KMS-11 (cell line): ENCODE data around the gene CDK3.

Experiments used
- H2AFZ ChIP-seq: fragments of 200-600 bp; sonication (generic); 2 replicates; pipeline ENCODE4 v1.6.1; 2016; ENCODE audit warnings: antibody characterized with exemption, mixed run types, low read depth
- H3K27ac ChIP-seq: fragments of 200-600 bp; sonication (generic); 2 replicates; pipeline ENCODE4 v1.6.1; 2016; ENCODE audit warnings: mild to moderate bottlenecking, mixed run types
- H3K27me3 ChIP-seq: fragments of 200-600 bp; sonication (generic); 2 replicates; pipeline ENCODE4 v1.6.1; 2017; ENCODE audit warnings: mild to moderate bottlenecking, low read depth, mixed run types, moderate library complexity; ENCODE audit not compliant: insufficient read depth
- H3K36me3 ChIP-seq: fragments of 200-600 bp; sonication (generic); 2 replicates; pipeline ENCODE4 v1.6.1; 2017; ENCODE audit warnings: mild to moderate bottlenecking, mixed run types; ENCODE audit not compliant: insufficient read depth
- H3K4me1 ChIP-seq: fragments of 200-600 bp; sonication (generic); 2 replicates; pipeline ENCODE4 v1.6.1; 2016; ENCODE audit warnings: mild to moderate bottlenecking, low read depth, mixed run types; ENCODE audit not compliant: poor library complexity, severe bottlenecking
- H3K4me2 ChIP-seq: fragments of 200-600 bp; sonication (generic); 2 replicates; pipeline ENCODE4 v1.7.0; 2016; ENCODE audit warnings: mild to moderate bottlenecking, mixed run types
- H3K4me3 ChIP-seq: fragments of 200-600 bp; sonication (generic); IDR thresholded peaks from 2 replicates; pipeline ENCODE4 v1.6.1; 2017; ENCODE audit warnings: low read depth, low read length, mixed read lengths; ENCODE audit not compliant: insufficient read depth
- H3K79me2 ChIP-seq: fragments of 200-600 bp; sonication (generic); 2 replicates; pipeline ENCODE4 v1.6.1; 2016; ENCODE audit warnings: low read depth, mixed run types; ENCODE audit not compliant: insufficient read depth
- H3K9ac ChIP-seq: fragments of 200-600 bp; sonication (generic); 2 replicates; pipeline ENCODE4 v1.6.1; 2016; ENCODE audit warnings: mild to moderate bottlenecking, mixed run types
- H4K20me1 ChIP-seq: fragments of 200-600 bp; sonication (generic); 2 replicates; pipeline ENCODE4 v1.6.1; 2016; ENCODE audit warnings: mild to moderate bottlenecking, mixed run types; ENCODE audit not compliant: insufficient read depth
- CTCF ChIP-seq: fragments of 200-600 bp; sonication (generic); conservative IDR thresholded peaks from 2 replicates; pipeline ENCODE4 v1.6.1; 2017; ENCODE audit warnings: low read depth, mild to moderate bottlenecking, antibody characterized with exemption, low read length, moderate library complexity, mixed read lengths

CDK3 gene

GRCh38 chr17:75987041-75987440, 13.6 kb upstream of the CDK3 start:
- no peak for TF ChIP-seq CTCF

GRCh38 chr17:75991396-75991795, 9.3 kb upstream of the CDK3 start:
- Histone ChIP-seq H3K36me3 (no peaks in the 10 kb centered on the region), H3K27me3 (no peaks in the 10 kb centered on the region), H4K20me1 (no peaks in the 10 kb centered on the region), H3K9ac (no peak overlapping the region), H3K27ac (no peak overlapping the region), H3K4me3 (no peak overlapping the region), H3K4me2 (no peak overlapping the region), H2AFZ (no peak overlapping the region), H3K79me2 (no peaks in the 10 kb centered on the region), H3K4me1 (no peaks in the 10 kb centered on the region)
- TF ChIP-seq CTCF, result no peak

More at GRCh38 chr17:75987041-75987440, 13.6 kb upstream of the CDK3 start:
- Histone ChIP-seq H3K36me3 (no peaks in the 10 kb centered on the region), H3K9ac (no peak overlapping the region), H3K27me3 (no peaks in the 10 kb centered on the region), H3K4me3 (no peak overlapping the region), H2AFZ (no peak overlapping the region), H3K4me1 (no peaks in the 10 kb centered on the region), H3K4me2 (no peak overlapping the region), H3K79me2 (no peaks in the 10 kb centered on the region), H4K20me1 (no peaks in the 10 kb centered on the region), H3K27ac (no peak overlapping the region)

GRCh38 chr17:75994802-75995370, 5.8 kb upstream of the CDK3 start:
- H3K4me2 ChIP-seq, result no peak overlapping the region
- TF ChIP-seq CTCF, result no peak
- H3K36me3 ChIP-seq, result no peaks in the 10 kb centered on the region
- no peak overlapping the region for H2AFZ ChIP-seq
- no peak overlapping the region for H3K4me3 ChIP-seq
- H3K27me3 ChIP-seq, result no peaks in the 10 kb centered on the region
- no peak overlapping the region for H3K9ac ChIP-seq
- H3K27ac ChIP-seq, result no peak overlapping the region
- H3K4me1 ChIP-seq, result peaks cover under 1% of the 10 kb centered on the region
- no peaks in the 10 kb centered on the region for H4K20me1 ChIP-seq
- H3K79me2 ChIP-seq, result no peaks in the 10 kb centered on the region

GRCh38 chr17:75995385-75995925, 5.2 kb upstream of the CDK3 start:
- no peak overlapping the region for H3K4me3 ChIP-seq
- no peaks in the 10 kb centered on the region for H3K36me3 ChIP-seq
- H2AFZ ChIP-seq, result no peak overlapping the region
- no peaks in the 10 kb centered on the region for H3K27me3 ChIP-seq
- H4K20me1 ChIP-seq, result no peaks in the 10 kb centered on the region
- no peak overlapping the region for H3K9ac ChIP-seq
- TF ChIP-seq CTCF, result no peak
- H3K79me2 ChIP-seq, result no peaks in the 10 kb centered on the region
- no peak overlapping the region for H3K4me2 ChIP-seq
- H3K27ac ChIP-seq, result no peak overlapping the region
- H3K4me1 ChIP-seq, result peaks cover 6% of the 10 kb centered on the region
